NCI-H2029 treated with DMSO at 0.1 percent for 48 hours (cell line): Measurements from ENCODE around the gene GPC4.

Experiments
- DNase-seq: peaks from one replicate; lab custom pipeline; 2025; lab: John Stamatoyannopoulos, UW

Gene GPC4

DNA sequence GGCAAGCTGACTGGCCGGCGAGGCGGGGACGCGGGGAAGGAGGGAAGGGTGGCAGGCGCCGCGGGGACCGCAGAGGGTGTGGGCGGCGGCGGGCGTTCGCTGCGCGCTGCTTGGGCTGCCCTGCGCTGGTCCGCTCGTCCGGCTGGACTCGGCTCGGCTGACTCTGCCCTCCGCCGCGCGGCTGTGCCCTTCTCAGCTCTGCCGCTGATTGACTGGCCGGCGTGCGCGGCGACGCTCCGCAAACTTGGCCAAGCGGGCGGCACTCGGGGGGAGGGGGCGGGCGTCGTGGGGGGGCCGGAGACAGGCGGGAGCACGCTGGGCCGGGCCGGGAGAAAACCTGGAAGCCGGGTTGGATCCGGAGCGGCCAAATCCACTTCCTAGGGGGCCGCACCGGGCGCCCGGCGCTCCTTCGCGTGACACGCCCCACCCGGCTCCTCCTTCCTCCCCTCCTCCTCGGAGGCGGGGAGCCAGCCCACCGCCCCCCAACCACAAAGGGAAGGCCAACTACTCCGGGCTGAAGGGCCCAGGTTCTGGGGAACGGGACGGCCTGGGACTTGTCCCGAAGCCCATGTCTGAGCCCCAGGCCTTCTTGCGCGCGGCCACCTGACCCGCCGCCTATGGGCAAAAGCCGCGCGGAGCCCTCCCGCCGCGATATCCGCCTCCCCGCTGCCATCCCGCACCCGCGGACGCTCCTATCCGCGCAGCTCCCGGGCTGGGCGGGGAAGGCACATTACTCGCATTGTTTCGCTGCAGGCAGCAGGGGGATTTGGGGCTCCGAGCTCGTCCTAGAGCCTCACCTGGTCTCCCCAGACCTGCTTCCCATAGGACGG is at the start of gene GPC4:
Gene GPC4 (minus strand): TSS at position 214 of the 830 bp plus-strand sequence. CDS start 524 bp downstream, outside the sequence.
- DNase-seq, result peak; percentile 17

DNA sequence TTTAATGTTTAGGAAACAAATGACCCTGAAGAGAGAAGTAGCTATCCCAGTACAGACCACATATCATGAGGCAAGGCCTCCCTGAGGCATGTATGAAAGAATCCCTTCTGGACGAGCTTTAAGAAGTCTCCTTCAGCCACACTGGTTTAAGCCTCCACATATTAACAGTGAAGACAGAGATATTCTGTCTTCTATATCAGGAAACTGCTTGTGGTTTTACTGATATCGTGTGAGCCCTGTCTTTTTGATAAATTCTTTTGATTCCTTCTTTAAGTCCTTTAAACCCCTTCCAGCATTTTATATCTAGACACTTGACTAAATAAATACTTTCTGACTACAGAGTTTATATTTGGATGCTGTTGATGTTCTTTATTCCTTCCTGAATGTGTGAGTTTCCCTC is 45.9 kb upstream of the GPC4 start:
- no peak for DNase-seq

DNA sequence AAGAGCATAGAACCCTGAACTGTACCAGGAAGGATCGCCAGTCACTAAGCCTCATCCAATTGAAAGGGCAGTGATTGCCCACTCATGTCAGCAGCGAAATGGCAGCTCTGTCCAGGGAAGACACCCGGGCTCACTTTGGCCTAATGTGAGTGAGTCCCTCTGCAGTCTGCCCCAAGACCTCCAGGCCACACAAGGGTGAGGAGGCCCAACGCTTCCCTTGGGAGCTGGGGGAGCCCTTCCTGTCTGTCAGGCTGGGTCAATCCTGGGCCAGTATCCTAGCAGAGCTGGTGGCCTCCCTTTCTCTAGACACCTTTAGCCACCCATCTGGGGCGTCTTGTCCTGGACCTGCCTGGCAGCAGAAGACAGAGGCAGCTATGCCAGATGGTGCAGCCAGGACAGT is 39.6 kb upstream of the GPC4 start:
- DNase-seq, result no peak

DNA sequence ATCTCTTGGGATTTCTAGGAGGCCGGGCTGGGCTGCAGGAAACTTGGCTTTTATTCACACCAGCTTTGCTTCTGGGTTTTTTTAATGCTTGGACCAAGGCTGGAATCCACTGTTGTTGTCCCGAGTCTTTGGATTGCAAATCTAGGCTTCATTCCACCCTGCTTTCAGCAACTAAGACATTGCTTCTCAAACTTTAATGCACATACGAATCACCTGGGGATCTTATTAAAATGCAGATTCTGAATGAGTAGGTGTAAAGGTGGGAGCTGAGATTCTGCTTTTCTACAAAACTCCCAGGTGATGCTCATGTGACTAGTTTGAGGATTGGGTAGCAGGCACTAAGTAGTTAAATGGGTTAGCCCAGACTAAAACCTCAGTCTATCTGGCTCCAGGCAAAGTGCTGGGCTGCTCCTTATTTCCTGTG is 39.2 kb upstream of the GPC4 start:
- no peak for DNase-seq

DNA sequence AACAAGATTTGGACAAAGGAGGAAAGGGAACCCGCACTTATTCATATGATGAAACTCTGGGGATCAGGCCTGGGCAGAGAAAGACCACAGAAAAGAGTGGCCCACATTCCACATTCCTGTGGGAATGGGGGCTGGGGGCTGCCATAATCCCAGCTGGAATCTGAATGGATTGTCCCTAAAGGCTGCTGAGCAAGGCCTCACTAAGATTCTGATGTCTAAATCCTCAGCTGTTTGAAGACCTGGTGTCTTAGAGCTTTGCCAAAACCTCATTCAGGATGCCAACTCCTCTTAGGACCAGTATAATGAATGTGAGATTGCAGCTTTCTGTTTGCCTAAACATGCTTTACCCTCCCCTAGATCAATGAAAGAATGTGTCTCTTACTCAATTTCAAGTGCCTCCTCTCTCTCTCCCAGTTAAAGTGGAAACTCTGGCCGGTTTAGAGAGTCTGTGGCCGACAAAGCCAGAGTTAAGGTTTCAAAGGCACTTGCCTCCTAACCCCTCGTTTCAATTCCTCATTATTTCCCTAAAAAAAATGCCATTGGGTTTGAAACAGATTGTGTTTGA is 33.3 kb upstream of the GPC4 start:
- peak; percentile 3 for DNase-seq

DNA sequence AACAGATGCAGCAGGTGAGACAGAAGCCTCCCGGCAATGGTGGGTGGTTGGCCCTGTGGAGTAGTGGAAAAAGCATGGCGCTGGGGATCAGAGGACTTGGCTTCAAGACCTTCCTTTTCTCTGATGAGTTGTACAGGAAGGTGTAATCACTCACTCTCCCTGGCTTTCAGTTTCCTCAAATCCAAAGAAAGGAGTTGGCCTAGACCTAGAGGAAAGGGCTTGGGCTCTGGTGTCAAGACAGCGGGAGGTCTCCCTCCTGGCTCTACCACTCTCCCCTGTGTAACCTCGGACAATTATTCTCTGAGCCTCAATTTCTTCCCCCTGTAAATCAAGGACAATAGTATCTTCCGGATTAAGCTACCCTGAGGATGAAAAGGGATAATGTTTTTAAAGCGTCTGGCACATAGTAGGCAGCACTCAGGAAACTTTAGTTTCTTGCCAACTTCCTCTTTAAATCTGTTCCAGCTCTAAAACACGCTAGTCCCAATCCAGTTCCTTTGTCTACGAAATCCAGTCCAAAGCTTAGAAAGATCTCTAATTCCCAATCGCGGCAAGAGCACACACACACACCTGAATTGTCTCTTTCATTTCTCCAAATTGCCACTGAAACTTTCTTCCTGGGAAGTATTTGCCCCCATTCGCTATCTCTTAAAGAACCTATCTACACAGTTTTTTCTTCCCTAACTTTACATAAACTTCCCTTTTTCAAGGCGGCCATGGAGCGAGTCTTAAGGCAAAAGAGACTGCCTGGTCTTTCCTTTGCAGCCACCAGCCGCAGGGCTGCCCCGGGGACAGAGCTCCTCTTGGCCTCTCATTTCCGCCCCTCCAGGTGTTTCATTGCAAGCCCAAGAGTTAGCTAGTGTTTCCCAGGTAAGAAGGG is 29.9 kb upstream of the GPC4 start:
- peak; percentile 53 for DNase-seq

DNA sequence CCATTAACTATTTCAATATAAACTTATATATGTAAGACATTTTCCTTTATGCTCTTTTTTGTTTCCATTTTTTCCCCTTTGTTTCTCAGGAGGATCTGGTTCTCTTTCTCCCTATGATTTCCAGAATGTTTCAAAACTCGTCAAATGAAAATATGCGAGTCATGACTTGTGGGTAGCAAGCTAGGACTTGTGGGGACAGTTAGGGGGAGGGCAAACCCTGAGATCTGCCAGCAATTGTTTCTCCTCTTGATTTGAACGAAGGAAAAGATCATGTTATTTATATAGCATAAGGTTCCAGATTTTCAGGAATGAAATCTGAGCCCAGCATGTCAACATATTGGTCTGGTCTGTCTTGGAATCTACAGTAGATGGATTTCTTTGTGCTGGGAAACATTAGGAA is 28.9 kb upstream of the GPC4 start:
- no peak for DNase-seq

DNA sequence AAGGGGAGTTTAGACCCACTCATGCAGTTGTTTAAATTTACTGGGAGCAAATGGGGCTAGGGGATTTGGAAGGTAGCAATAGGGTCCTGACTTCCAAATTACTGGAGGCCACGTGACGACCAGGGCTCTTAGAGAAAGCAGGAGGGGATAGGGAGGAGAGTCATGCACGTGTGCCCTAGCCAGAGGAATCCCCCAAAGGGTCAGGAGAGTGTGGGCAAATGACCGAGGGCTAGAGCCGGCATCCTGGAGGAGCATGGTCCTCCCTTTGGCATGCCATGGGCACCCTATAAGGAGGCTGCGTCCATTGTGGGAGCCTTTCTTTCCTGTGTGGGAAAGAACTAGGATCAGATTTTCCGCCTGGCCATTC is 25.5 kb upstream of the GPC4 start:
- DNase-seq, result no peak

DNA sequence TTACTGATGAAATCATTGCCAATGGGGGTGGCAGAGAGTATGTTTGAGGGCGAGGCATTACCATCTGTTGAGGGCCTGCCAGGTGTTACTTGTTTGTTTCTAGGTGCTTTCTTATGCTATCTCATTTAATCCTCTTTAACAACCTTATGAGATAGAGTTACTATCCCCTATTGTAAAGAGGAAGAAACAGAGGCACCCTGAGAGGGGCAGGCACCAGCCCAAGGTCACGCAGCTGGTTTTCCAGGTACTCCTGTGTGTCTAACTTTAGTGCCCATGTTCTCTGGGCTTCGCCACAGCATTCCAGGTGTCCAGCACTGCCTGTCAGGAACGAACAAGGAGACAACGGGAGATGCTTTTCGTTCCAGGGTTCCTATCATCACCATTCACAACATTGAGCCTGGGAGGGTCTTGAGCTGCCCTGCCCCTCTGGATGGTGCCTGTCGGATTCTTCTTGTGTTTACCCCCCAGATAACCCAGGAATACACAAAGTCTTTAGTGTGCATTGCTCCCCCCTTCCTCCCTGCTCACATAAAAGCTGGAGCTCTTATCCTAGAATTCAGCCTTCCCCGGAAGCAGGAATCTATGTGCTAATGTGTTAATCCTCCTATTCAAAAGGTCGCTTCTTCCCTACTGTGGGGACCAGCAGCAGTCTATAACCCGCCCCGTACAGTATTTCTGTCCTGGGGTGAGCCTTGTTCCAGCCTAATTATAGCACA is 24.9 kb upstream of the GPC4 start:
- no peak for DNase-seq

DNA sequence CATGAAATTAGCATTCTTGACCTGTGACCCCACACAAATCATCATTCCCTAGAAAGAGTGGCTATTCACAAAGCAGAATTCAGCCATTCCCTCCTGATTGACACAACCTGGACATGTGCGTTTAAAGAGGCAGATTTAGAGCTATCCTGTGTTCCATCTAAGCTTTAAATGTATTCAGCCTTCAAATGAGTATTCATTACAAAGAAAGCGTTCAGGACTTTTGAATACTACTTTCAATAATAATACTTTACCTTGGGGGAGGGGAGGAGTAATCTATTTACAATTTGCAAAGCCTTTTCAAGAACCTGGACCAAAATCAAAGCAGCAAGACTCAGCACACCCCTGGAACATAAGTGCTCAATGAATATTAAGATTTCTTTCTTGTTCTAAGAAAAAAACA is 22.5 kb upstream of the GPC4 start:
- DNase-seq, result no peak

DNA sequence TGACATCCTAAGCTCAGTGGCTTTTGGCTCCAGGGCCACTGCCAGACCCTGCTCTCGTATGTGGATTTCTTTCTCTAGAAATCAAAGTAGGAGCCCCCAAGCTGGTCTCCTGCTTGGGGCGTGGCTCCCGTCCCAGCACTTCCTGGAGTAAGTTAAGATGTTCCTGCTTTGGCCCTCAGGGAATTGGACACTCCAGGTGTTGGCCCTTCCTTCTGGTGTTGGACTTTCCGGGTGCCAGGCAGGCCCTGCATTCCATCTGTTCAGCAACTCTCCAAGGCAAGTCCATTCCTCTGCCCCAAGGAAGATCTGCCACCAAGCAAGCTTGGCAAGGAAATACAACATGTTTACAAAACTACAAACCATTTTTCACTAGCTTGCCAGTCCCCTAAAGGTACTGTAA is 22.1 kb upstream of the GPC4 start:
- DNase-seq, result no peak

DNA sequence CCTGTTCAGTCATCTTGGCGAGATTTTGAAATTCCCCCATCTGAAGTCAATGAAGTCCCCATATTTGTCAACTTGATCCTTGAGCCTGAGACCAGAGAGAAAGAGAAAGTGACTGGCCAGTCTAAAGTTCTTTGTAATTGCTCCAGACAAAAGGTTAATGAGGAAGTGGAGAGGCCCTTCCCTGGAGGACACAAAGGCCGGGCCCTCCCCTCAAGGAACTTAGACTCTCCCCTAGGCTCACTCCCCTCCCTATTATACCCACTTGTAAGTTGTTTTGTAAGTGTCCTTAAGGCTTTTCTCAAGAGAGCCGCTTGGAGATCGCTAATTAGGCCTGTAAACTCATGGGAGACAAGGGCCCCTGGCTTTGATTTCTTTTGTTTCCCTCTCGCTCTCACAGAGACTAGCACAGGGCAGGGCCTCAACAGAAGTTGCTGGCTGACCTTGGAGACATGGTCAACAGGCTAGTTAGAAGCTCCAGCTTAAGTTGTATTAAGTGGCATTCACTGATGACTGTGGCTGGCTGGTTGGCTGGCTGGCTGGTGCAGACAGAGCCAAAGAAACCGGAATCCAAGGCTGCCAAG is 20.3 kb upstream of the GPC4 start:
- no peak for DNase-seq

DNA sequence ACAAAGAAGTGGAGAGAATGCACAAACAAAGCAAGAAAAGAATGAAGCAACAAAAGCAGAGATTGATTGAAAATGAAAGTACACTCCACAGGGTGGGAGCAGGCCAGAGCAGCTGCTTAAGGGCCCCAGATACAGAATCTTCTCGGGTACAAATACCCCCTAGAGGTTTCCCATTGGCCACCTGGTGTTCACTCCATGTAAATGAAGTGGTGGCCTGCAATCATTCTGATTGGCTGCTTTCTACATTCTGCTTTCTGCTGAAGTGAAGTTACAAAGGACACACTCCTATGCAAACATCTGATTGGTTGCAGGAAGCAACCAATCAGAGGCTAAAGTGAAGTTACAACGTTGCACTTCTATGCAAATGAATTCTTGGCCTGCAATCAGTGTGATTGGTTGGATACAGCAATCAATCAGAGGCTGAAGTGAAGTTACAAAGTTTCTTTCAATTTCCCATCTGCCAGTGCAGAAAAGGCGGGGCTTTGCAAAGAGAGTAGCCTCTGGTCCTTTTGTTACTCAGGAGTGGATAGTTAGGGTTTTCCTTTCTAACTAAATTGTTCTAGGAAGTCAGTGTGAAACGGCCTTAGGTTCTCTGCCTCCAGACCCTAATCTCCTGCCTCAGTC is 19.0 kb upstream of the GPC4 start:
- no peak for DNase-seq

DNA sequence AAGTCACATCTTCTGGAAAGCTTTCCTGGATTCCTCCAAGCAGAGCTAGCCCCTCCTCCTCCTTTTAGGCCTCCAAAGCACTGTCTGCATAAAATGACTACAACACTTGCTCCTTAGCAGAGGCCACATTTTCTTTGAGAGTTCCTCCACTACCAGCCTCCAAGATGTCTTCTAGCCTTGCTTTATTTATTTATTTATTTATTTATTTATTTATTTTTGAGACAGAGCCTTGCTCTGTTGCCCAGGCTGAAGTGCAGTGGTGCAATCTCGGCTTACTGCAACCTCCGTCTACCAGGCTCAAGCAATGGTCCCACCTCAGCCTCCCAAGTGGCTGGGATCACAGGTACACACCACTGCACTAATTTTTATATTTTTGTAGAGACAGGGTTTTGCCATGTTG is 4.6 kb upstream of the GPC4 start:
- no peak for DNase-seq

DNA sequence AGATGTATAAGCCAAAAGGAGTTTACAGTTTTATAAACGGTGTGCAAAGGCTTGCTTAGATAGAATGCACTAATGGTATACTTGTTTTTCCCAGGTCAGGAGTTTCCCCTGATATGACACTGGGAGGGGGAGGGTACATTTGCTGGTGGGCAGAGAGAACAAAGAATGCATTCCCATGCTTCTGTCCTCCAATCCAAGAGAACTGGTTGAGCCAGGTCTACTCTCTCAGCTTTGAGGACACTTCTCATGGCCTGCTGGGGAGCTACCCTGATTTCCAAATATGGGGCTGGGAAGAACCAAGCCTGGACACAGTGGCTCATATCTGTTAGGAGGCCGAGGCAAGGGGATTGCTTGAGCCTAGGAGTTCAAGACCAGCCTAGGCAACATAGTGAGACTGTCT is 3.3 kb upstream of the GPC4 start:
- no peak for DNase-seq

DNA sequence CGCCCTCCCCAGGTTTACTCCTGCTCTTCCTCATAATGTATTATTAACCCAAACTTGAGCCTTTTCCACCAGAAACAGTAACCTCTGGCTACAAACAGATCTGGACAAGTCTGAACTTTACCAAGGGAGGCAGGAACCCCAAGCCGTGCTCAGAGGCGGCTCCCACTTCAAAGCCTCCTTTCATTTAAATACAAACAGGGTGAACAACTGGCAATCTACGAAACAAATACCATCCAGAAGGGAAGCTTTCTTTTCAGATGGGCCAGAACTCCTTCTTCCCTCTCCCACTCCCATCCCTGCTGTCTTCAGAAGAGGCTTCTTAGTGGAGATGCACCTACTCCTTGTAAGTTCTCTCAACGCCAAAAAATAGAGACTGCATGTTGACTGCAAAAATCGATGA is 2.1 kb upstream of the GPC4 start:
- DNase-seq, result no peak

DNA sequence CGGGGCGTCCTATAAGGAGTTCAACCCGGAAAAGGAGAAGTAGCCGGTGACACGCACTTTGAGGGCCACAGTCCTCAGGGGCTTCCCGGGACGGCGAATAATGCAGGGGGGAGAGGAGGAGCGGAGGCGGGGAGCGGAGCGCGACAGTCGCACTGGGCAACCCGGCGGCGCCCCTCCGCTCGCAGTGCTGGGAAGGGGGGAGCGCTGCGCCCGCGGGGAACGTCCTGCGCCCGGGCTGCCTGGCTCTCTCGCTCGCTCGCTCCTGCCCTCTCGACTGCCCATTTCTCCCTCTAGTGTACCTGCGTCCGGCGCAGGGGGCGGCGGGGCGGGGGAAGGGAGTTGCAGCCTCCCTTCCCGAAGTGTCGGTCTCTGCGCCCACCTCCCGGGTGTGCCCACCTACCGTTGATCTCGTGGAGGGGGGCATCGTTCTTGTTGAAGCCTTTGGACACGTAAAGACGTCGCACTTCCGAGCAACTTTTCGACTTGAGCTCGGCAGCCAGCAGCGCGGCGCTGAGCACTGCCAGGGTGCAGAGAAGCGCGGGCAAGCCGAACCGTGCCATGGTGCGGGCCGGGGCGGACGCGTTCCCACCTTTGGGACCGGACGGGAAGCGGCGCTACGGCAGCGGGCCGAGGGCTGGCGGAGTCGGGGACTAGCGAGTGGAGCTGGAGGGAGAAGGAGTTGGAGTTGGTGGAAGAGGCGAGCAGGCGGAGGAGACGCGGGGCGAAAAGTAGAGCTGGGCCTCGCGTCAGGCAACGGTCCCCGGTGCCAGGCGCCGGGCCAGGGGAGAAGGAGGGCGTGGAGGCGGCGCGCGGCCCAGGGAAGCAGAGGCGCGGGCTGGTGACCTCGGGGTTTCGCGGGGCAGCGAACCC is 648 bp downstream of the GPC4 start:
- DNase-seq, result peak; percentile 1

DNA sequence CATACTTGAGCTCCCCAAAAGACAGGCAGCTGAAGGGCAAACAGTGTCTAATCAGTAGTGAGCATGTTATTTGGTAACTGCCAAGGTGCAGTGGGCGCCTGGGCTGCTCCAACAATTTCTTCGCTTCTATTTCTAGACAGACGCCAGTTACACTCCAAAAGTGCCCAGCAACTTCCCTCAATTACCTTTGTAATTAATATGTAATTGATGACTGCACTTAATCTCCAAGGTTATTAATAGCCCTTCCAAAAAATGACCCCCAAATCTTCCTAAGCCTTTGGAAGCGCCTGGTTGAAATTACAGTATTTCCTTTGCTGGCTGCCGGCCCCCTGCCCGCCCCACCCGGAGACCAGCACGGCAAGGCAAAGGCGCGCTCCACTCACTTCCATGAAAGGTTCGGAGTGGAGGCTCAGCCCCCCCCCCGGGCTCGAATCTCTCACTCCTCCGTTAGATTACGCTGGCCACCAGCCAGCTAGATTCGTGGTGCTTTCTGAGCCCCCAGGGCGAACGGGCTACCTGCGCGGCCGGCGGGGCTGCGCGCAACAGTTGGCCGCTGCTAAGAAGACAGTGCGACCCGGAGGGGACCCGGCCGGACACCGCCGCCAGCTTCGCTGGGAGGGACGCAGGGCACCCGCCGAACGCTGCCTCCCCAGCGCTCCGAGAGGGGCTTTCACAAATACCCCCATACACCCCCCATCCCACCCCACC is 1.9 kb downstream of the GPC4 start:
- DNase-seq, result no peak

DNA sequence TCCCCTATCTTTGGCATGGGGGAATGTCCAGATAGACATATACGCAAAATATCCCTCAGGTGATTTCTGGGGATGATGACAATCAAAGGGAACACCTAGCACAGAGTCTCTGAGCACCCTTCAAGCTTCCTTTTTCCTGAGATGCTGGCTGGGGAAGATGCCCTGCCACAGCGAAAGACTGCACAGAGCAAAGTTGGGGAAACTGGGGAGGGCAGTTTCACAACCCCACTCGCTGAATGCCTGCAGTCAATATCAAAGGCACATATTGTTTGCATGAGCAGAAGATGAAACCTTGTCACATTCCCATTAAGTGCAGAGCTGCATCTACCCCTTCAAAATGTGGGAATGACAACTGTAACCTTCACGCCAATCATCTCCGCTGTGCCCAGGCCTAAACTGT is 2.6 kb downstream of the GPC4 start:
- DNase-seq, result no peak

DNA sequence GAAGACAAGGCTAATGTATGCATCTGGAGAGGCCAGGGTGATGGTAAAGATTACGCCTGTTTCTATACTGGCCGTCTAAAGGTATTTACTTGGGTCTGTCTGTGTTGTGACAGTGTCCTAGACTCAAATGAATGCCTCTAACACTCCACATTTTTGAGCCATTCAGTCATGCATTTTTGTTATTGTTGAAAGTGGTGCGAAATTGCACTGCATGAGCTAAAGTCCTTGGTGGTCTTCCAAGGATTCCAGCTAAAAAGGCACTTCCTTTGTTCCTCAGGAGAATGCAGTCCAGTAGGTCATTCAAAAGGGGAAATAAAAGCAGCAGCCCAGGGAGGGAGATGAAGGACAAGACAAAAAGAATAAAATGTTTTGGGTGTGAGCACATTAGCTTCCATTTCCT is 3.0 kb downstream of the GPC4 start:
- no peak for DNase-seq
